Endothelial cell of umbilical vein (primary cell): ENCODE measurements around the gene MACROD2.

Experiments used
- CTCF ChIP-seq, 2 donors: IDR thresholded peaks; 1 replicate in 1 of 2; 2 replicates in 1 of 2; pipeline ENCODE4 v1.5.1; 2011; ENCODE audit warnings: low read length in 2 of 2, mild to moderate bottlenecking in 2 of 2, moderate library complexity in 2 of 2, control low read depth in 1 of 2, inconsistent platforms in 1 of 2, low read depth in 1 of 2; ENCODE audit not compliant: insufficient read depth in 1 of 2; ENCODE audit errors: extremely low read depth in 1 of 2
- EZH2 ChIP-seq: IDR thresholded peaks from 2 replicates; pipeline ENCODE4 v1.6.1; 2012; ENCODE audit warnings: borderline replicate concordance, low read depth, mild to moderate bottlenecking, moderate library complexity, low read length, inconsistent platforms; ENCODE audit not compliant: severe bottlenecking
- JUN ChIP-seq: IDR thresholded peaks from 2 replicates; pipeline ENCODE4 v1.6.1; 2011; ENCODE audit warnings: borderline replicate concordance, low read depth; ENCODE audit not compliant: insufficient read length, insufficient read depth
- POLR2A ChIP-seq: IDR thresholded peaks from 2 replicates; pipeline ENCODE4 v1.6.1; 2012; ENCODE audit warnings: low read depth, mild to moderate bottlenecking, control low read depth, low read length
- POLR2AphosphoS5 ChIP-seq: IDR thresholded peaks from 2 replicates; pipeline ENCODE4 v1.6.1; 2012; ENCODE audit warnings: low read depth, mild to moderate bottlenecking, control low read depth, low read length, moderate library complexity; ENCODE audit not compliant: insufficient read depth
- TF ChIP-seq, protein P1 (sequence below): IDR thresholded peaks from 2 replicates; pipeline ENCODE4 v1.6.1; 2011; ENCODE audit not compliant: insufficient read depth, insufficient read length

DNA sequence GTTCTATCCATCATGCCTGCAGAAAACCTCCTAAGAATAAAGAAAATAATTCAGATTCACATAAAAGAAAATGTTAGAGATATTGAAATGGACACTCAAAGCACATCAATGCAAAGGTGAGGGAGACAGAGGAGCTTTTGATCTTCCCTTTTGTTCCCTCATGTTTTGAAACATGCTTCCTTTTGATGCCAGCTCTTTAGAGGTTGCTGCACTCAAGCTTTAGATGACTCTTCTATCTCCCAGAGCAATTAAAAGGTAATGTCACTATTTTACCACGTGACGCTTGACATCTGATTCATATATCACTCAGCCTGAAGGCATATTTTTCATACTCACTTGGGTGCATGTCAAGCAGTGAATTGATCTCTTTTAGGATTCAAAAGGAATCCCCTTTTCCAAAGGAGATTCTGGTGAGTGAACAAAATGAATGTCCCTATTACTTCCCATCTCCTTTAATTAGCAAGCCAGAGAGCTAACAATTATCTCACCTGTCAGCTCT is 1551.3 kb downstream of the MACROD2 start:
- TF ChIP-seq, protein P1, sequence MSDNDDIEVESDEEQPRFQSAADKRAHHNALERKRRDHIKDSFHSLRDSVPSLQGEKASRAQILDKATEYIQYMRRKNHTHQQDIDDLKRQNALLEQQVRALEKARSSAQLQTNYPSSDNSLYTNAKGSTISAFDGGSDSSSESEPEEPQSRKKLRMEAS: no peak
- TF ChIP-seq CTCF (IDR thresholded peaks at IDR 0.05; ENCODE audit: extremely low read depth in 1 of 2, insufficient read depth in 1 of 2, low read depth in 1 of 2, low read length in 2 of 2) (no peak), POLR2AphosphoS5 (no peak), POLR2A (no peak), EZH2 (no peak), JUN (no peak)
